HL-60 (cell line): Measurements from ENCODE around the gene IZUMO1.

Experiments used
- CTCF ChIP-seq: IDR thresholded peaks from one replicate; pipeline ENCODE4 v1.5.1; 2011; ENCODE audit warnings: low read length, control low read depth, inconsistent platforms; ENCODE audit not compliant: insufficient read depth
- POLR2AphosphoS5 ChIP-seq: IDR thresholded peaks from 2 replicates; pipeline ENCODE4 v1.6.1; 2012; ENCODE audit warnings: low read depth

DNA sequence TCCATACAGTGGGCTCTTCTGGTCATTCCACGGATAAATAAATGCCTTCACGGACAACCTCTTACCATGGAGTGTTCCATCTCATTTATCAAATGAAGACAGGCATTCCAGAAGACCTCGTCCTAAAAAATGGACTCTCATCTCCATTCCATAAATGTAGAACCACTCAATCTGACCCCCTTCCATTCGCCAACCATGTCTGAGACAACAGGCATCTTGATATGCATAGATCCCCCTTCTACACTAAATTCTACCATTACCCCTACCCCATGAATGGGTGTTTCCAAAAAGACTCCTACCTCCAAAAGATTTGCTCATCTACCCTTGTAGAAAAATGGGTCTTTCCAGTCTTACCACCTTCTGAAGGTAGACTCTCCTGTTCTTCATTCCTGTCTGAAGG, 15.3 kb downstream of the IZUMO1 start:
- TF ChIP-seq POLR2AphosphoS5 (no peak), CTCF (no peak)
